Loucy (cell line): ENCODE data around the gene SMC1B.
"Not testable (repeated sequence)": the region's sequence is repeated elsewhere in the genome, so short reads cannot be mapped to it uniquely, and the experiment has no call there.

Source experiments
- EZH2phosphoT487 ChIP-seq: fragments of 200-600 bp; IDR thresholded peaks from 2 replicates; pipeline ENCODE4 v1.6.1; 2018; ENCODE audit warnings: antibody characterized with exemption, mild to moderate bottlenecking, moderate library complexity, borderline replicate concordance
- TF ChIP-seq, protein P1 (sequence below): fragments of 200-600 bp; sonication (generic); conservative IDR thresholded peaks from 2 replicates; pipeline ENCODE4 v1.5.1; 2014; ENCODE audit warnings: mild to moderate bottlenecking, antibody characterized with exemption, low read length

GRCh38 chr22:45352757-45353156 is 60.6 kb downstream of the SMC1B start:
- TF ChIP-seq, protein P1, sequence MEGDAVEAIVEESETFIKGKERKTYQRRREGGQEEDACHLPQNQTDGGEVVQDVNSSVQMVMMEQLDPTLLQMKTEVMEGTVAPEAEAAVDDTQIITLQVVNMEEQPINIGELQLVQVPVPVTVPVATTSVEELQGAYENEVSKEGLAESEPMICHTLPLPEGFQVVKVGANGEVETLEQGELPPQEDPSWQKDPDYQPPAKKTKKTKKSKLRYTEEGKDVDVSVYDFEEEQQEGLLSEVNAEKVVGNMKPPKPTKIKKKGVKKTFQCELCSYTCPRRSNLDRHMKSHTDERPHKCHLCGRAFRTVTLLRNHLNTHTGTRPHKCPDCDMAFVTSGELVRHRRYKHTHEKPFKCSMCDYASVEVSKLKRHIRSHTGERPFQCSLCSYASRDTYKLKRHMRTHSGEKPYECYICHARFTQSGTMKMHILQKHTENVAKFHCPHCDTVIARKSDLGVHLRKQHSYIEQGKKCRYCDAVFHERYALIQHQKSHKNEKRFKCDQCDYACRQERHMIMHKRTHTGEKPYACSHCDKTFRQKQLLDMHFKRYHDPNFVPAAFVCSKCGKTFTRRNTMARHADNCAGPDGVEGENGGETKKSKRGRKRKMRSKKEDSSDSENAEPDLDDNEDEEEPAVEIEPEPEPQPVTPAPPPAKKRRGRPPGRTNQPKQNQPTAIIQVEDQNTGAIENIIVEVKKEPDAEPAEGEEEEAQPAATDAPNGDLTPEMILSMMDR, result not testable (repeated sequence)
- not testable (repeated sequence) for TF ChIP-seq EZH2phosphoT487
